ENCODE results near the gene UNK.
"Not testable (repeated sequence)": the region's sequence is repeated elsewhere in the genome, so short reads cannot be mapped to it uniquely, and the experiment has no call there.

DNA sequence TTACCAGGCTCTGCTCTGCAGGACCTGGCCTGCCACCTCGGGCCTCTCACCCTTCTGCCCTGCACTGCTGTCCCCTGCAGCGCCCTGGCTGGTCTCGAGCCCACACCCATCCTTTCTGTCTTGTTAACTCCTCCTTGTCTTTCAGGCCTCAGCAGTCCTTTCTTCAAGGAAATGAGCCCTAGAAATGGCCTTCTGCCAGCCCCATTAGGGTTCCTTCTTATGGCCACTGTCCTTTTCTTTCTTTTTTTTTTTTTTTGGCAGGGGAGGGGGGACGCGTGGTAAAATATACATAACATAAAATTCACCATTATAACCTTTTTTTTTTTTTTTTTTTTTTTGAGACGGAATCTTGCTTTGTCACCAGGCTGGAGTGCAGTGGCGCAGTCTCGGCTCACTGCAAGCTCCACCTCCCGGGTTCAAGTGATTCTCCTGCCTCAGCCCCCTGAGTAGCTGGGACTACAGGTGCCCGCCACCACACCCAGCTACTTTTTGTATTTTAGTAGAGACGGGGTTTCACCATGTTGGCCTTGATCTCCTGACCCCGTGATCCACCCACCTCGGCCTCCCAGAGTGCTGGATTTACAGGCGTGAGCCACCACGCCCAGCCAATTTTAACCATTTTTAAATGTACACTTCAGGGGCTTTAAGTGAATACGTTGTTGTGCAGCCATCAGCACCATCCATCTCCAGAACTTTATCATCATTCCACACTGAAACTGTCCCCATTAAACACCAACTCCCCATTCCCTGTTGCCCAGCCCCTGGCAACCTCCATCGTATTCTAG is 81.0 kb downstream of the UNK start:
- TF ChIP-seq, protein P1, sequence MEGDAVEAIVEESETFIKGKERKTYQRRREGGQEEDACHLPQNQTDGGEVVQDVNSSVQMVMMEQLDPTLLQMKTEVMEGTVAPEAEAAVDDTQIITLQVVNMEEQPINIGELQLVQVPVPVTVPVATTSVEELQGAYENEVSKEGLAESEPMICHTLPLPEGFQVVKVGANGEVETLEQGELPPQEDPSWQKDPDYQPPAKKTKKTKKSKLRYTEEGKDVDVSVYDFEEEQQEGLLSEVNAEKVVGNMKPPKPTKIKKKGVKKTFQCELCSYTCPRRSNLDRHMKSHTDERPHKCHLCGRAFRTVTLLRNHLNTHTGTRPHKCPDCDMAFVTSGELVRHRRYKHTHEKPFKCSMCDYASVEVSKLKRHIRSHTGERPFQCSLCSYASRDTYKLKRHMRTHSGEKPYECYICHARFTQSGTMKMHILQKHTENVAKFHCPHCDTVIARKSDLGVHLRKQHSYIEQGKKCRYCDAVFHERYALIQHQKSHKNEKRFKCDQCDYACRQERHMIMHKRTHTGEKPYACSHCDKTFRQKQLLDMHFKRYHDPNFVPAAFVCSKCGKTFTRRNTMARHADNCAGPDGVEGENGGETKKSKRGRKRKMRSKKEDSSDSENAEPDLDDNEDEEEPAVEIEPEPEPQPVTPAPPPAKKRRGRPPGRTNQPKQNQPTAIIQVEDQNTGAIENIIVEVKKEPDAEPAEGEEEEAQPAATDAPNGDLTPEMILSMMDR (conservative IDR thresholded peaks at IDR 0.05) = not testable (repeated sequence)
- TF ChIP-seq EZH2 (IDR thresholded peaks at IDR 0.05; ENCODE audit: low read depth) = not testable (repeated sequence)
